ENCODE data around the gene LRRC26. TPM values are rescaled to one million over a fixed set of nuclear protein-coding genes. Genes with fewer than 3 reads are reported as not detected.

The LRRC26 gene
- total and polyA plus RNA-seq, 2 of the 13 experiments (the other 11 are each of a cell fraction or from before 2014, with no cell fraction given) = not detected

DNA sequence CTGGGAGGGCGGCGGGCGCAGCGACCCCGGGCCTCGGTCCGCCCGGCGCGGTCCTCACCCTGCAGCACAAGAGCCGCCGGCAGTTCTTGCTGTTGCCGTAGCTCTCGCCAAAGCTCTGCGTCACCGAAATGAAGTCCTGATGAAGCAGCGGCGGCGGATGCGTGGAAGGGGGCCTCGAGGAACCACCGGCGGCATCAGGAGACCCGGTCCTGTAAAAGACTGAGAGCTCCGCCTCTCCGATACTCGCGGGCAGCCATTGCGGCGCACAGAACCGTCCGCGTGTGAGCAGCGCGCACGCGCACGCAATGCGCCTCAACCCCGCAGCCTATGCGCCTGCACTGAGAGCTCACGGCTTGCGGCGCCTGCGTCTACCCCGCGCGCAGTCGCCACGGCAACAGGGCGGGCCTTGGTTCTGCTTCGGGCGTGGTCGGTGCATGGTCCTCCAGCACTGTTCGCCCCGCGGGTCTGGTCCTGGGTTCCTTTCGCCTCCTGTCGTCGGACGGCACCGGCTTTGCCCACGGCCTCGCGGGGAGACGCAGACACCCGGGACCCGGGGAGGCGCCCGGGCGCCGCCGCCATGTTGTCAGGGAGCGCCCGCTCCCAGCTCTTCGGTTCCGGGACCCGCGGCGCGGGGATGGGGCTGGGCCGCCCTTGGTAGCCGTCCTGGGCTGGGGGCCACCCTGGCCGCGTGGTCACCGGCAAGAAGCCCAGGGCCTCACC is 40.2 kb downstream of the LRRC26 start (continued):
- no peak for TF ChIP-seq ZNF142 (CRISPR knock-in tag; IDR thresholded peaks at IDR 0.05)
- no peak for TF ChIP-seq KLF6 (CRISPR knock-in tag; IDR thresholded peaks at IDR 0.05)
- TF ChIP-seq ZSCAN21 (CRISPR knock-in tag; IDR thresholded peaks at IDR 0.05; ENCODE audit: borderline replicate concordance) = peak; percentile 67
- TF ChIP-seq ZNF383 (CRISPR knock-in tag; IDR thresholded peaks at IDR 0.05; ENCODE audit: borderline replicate concordance) = no peak
- no peak for TF ChIP-seq GLMP (CRISPR knock-in tag; IDR thresholded peaks at IDR 0.05; ENCODE audit: borderline replicate concordance)
- TF ChIP-seq, protein P1, sequence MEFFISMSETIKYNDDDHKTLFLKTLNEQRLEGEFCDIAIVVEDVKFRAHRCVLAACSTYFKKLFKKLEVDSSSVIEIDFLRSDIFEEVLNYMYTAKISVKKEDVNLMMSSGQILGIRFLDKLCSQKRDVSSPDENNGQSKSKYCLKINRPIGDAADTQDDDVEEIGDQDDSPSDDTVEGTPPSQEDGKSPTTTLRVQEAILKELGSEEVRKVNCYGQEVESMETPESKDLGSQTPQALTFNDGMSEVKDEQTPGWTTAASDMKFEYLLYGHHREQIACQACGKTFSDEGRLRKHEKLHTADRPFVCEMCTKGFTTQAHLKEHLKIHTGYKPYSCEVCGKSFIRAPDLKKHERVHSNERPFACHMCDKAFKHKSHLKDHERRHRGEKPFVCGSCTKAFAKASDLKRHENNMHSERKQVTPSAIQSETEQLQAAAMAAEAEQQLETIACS (CRISPR knock-in tag; IDR thresholded peaks at IDR 0.05) = peak; percentile 94
- TF ChIP-seq ZNF605 (CRISPR knock-in tag; IDR thresholded peaks at IDR 0.05) = 0 out of 2 replicates have a peak, but pooled peaks have one; percentile 60
- TF ChIP-seq ASH2L (IDR thresholded peaks at IDR 0.05; ENCODE audit: insufficient read length, low read depth, low read length) = no peak
- no peak for TF ChIP-seq FOXA1 (IDR thresholded peaks at IDR 0.05)
- TF ChIP-seq FOXA1 (CRISPR knock-in tag; IDR thresholded peaks at IDR 0.05) = no peak; the same call in 1 of the 2 replicates
- 0 out of 2 replicates have a peak, but pooled peaks have one; percentile 72 for TF ChIP-seq ZNF572 (CRISPR knock-in tag; IDR thresholded peaks at IDR 0.05)
- TF ChIP-seq PBX2 (CRISPR knock-in tag; IDR thresholded peaks at IDR 0.05) = no peak
- TF ChIP-seq, protein P2, sequence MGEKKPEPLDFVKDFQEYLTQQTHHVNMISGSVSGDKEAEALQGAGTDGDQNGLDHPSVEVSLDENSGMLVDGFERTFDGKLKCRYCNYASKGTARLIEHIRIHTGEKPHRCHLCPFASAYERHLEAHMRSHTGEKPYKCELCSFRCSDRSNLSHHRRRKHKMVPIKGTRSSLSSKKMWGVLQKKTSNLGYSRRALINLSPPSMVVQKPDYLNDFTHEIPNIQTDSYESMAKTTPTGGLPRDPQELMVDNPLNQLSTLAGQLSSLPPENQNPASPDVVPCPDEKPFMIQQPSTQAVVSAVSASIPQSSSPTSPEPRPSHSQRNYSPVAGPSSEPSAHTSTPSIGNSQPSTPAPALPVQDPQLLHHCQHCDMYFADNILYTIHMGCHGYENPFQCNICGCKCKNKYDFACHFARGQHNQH (CRISPR knock-in tag; IDR thresholded peaks at IDR 0.05) = no peak; the same call in none of the 2 replicates
- TF ChIP-seq SP140L (CRISPR knock-in tag; IDR thresholded peaks at IDR 0.05; ENCODE audit: borderline replicate concordance) = no peak
- 0 out of 2 replicates have a peak, but pooled peaks have one; percentile 9 for TF ChIP-seq ZNF879 (CRISPR knock-in tag; IDR thresholded peaks at IDR 0.05)
- TF ChIP-seq BCL6 (CRISPR knock-in tag; IDR thresholded peaks at IDR 0.05) = no peak; the same call in 1 of the 2 replicates
- TF ChIP-seq RBAK (CRISPR knock-in tag; IDR thresholded peaks at IDR 0.05) = no peak
- TF ChIP-seq ZNF224 (CRISPR knock-in tag; IDR thresholded peaks at IDR 0.05) = no peak
- TF ChIP-seq REPIN1 (CRISPR knock-in tag; IDR thresholded peaks at IDR 0.05; ENCODE audit: borderline replicate concordance, low read depth) = no peak; the same call in 1 of the 2 replicates
- peak; percentile 41 for TF ChIP-seq HDAC2 (CRISPR knock-in tag; IDR thresholded peaks at IDR 0.05)

All from HepG2 (cell line).